IMR-90 (cell line): ENCODE measurements around the gene PON1. TPM values are rescaled to one million over a fixed set of nuclear protein-coding genes. Genes with fewer than 3 reads are reported as not detected.

ENCODE experiments used
- ATAC-seq: fragments of 200-7000 bp; cut with Tn5 transposase; 2 replicates; pipeline ENCODE4 v1.9.1; 2020; ENCODE audit warnings: low read depth, mild to moderate bottlenecking, moderate library complexity
- BruUV-seq: library from RNA; stranded (reverse); fragments of 400-500 nt; replicated peaks from 2 replicates; lab custom pipeline; 2021; lab: Mats Ljungman, UMichigan
- CTCF ChIA-PET: fragments of 300-600 bp; formaldehyde crosslinking; extraction: SDS; loops from one replicate; lab custom pipeline; 2021; ENCODE audit warnings: antibody characterized with exemption; lab: Yijun Ruan, JAX
- POLR2A ChIA-PET: fragments of 300-600 bp; sonication (Branson Sonifier 250); formaldehyde crosslinking; loops from one replicate; lab custom pipeline; 2022; ENCODE audit warnings: antibody characterized with exemption; ENCODE audit not compliant: unreplicated experiment; lab: Charles Lee
- DNase-seq: peaks from one replicate; pipeline ENCODE4 v3.0.0; 2013
- H2AFZ ChIP-seq: replicated peaks from 2 replicates; pipeline ENCODE3; 2013; ENCODE audit warnings: low read length, mild to moderate bottlenecking; ENCODE audit not compliant: poor library complexity
- H2AK5ac ChIP-seq: 2 replicates; pipeline ENCODE4 v1.6.1; 2013; ENCODE audit warnings: low read depth, low read length, inconsistent platforms
- H2AK9ac ChIP-seq: replicated peaks from 2 replicates; pipeline ENCODE3; 2013; ENCODE audit warnings: mild to moderate bottlenecking, low read depth, low read length, moderate library complexity; ENCODE audit not compliant: poor library complexity
- H2BK120ac ChIP-seq: 2 replicates; pipeline ENCODE4 v1.6.1; 2013; ENCODE audit warnings: low read depth, low read length, inconsistent platforms
- H2BK15ac ChIP-seq: 3 replicates; pipeline ENCODE4 v1.6.1; 2013; ENCODE audit warnings: low read depth, low read length, inconsistent platforms
- H2BK20ac ChIP-seq: 2 replicates; pipeline ENCODE4 v1.6.1; 2013; ENCODE audit warnings: low read depth, mild to moderate bottlenecking, inconsistent platforms, low read length, moderate library complexity
- H2BK5ac ChIP-seq: 2 replicates; pipeline ENCODE4 v1.6.1; 2013; ENCODE audit warnings: mild to moderate bottlenecking, low read depth, low read length, inconsistent platforms; ENCODE audit not compliant: poor library complexity, severe bottlenecking
- H3K14ac ChIP-seq: replicated peaks from 2 replicates; pipeline ENCODE4 v1.6.1; 2013; ENCODE audit warnings: low read depth, low read length, inconsistent platforms
- H3K18ac ChIP-seq: 2 replicates; pipeline ENCODE4 v1.6.1; 2013; ENCODE audit warnings: low read depth, low read length, control low read depth
- H3K23ac ChIP-seq: 2 replicates; pipeline ENCODE4 v1.6.1; 2013; ENCODE audit warnings: low read depth, low read length, inconsistent platforms
- H3K27ac ChIP-seq: 2 replicates; pipeline ENCODE4 v1.5.1; 2013; ENCODE audit warnings: mild to moderate bottlenecking, control low read depth, low read length; ENCODE audit not compliant: insufficient read depth
- H3K27me3 ChIP-seq: 2 replicates; pipeline ENCODE4 v1.6.1; 2013; ENCODE audit warnings: low read length; ENCODE audit not compliant: control insufficient read depth, insufficient read depth
- H3K36me3 ChIP-seq: 2 replicates; pipeline ENCODE4 v1.6.1; 2013; ENCODE audit warnings: low read length, mixed read lengths; ENCODE audit not compliant: control insufficient read depth, insufficient read depth
- H3K4ac ChIP-seq: 2 replicates; pipeline ENCODE4 v1.6.1; 2013; ENCODE audit warnings: low read depth, low read length, inconsistent platforms
- H3K4me1 ChIP-seq: 2 replicates; pipeline ENCODE4 v1.6.1; 2013; ENCODE audit warnings: low read length, mixed read lengths; ENCODE audit not compliant: control insufficient read depth, insufficient read depth
- H3K4me2 ChIP-seq: 2 replicates; pipeline ENCODE4 v1.6.1; 2013; ENCODE audit warnings: low read depth, mild to moderate bottlenecking, control low read depth, low read length, moderate library complexity
- H3K4me3 ChIP-seq: 2 replicates; pipeline ENCODE4 v1.5.1; 2013; ENCODE audit warnings: low read depth, mild to moderate bottlenecking, control low read depth, low read length, moderate library complexity; ENCODE audit not compliant: insufficient read depth
- H3K56ac ChIP-seq: 2 replicates; pipeline ENCODE4 v1.6.1; 2013; ENCODE audit warnings: low read length, inconsistent platforms; ENCODE audit not compliant: insufficient read depth; ENCODE audit errors: extremely low read depth
- H3K79me1 ChIP-seq, 2 experiments: 2 replicates each; pipeline ENCODE4 v1.6.1; 2013; ENCODE audit warnings: low read length in 2 of 2, inconsistent platforms in 1 of 2, low read depth in 1 of 2
- H3K9ac ChIP-seq: 2 replicates; pipeline ENCODE4 v1.6.1; 2013; ENCODE audit warnings: low read depth, low read length, control low read depth
- H3K9me1 ChIP-seq: 2 replicates; pipeline ENCODE4 v1.6.1; 2013; ENCODE audit warnings: low read length, inconsistent platforms; ENCODE audit not compliant: insufficient read depth
- H3K9me3 ChIP-seq: 2 replicates; pipeline ENCODE4 v1.6.1; 2013; ENCODE audit warnings: low read length; ENCODE audit not compliant: control insufficient read depth, insufficient read depth
- H4K20me1 ChIP-seq: 2 replicates; pipeline ENCODE4 v1.6.1; 2013; ENCODE audit warnings: low read length, inconsistent platforms; ENCODE audit not compliant: insufficient read depth
- H4K5ac ChIP-seq: 2 replicates; pipeline ENCODE4 v1.6.1; 2013; ENCODE audit warnings: mild to moderate bottlenecking, low read depth, low read length, control low read depth
- H4K8ac ChIP-seq, 2 experiments: 2 replicates each; pipeline ENCODE4 v1.6.1; 2013; ENCODE audit warnings: low read depth in 2 of 2, low read length in 2 of 2, control low read depth in 1 of 2, inconsistent platforms in 1 of 2
- H4K91ac ChIP-seq: 2 replicates; pipeline ENCODE4 v1.6.1; 2013; ENCODE audit warnings: low read depth, low read length, inconsistent platforms; ENCODE audit not compliant: insufficient read depth
- BHLHE40 ChIP-seq: fragments of 150-350 bp; IDR thresholded peaks from 2 replicates; pipeline ENCODE4 v1.6.1; 2016; ENCODE audit warnings: mild to moderate bottlenecking, low read depth, low read length
- CEBPB ChIP-seq: IDR thresholded peaks from 2 replicates; pipeline ENCODE4 v1.6.1; 2012; ENCODE audit warnings: low read depth, low read length, improper control_type of control experiment
- CHD1 ChIP-seq: IDR thresholded peaks from 2 replicates; pipeline ENCODE4 v1.6.1; 2012; ENCODE audit warnings: low read depth, low read length, improper control_type of control experiment
- CTCF ChIP-seq: conservative IDR thresholded peaks from 2 replicates; pipeline ENCODE4 v1.5.1; 2012; ENCODE audit warnings: mild to moderate bottlenecking, low read depth, low read length, improper control_type of control experiment
- ELK1 ChIP-seq: fragments of 150-350 bp; IDR thresholded peaks from 2 replicates; pipeline ENCODE4 v1.6.1; 2016; ENCODE audit warnings: low read depth, mild to moderate bottlenecking, low read length, moderate library complexity, borderline replicate concordance
- FOS ChIP-seq: fragments of 150-350 bp; IDR thresholded peaks from 2 replicates; pipeline ENCODE4 v1.6.1; 2016; ENCODE audit warnings: low read depth, low read length
- MAFK ChIP-seq: IDR thresholded peaks from 2 replicates; pipeline ENCODE4 v1.6.1; 2012; ENCODE audit warnings: low read depth, low read length, improper control_type of control experiment
- MAZ ChIP-seq: IDR thresholded peaks from 2 replicates; pipeline ENCODE4 v1.6.1; 2012; ENCODE audit warnings: low read depth, mild to moderate bottlenecking, low read length, improper control_type of control experiment, moderate library complexity, borderline replicate concordance
- MXI1 ChIP-seq: IDR thresholded peaks from 2 replicates; pipeline ENCODE4 v1.6.1; 2012; ENCODE audit warnings: low read depth, mild to moderate bottlenecking, low read length, moderate library complexity, borderline replicate concordance
- NFE2L2 ChIP-seq: fragments of 150-350 bp; IDR thresholded peaks from 2 replicates; pipeline ENCODE4 v1.6.1; 2016; ENCODE audit warnings: low read depth, mild to moderate bottlenecking, low read length
- POLR2A ChIP-seq: IDR thresholded peaks from 2 replicates; pipeline ENCODE4 v1.6.1; 2012; ENCODE audit warnings: mild to moderate bottlenecking, low read depth, low read length
- RAD21 ChIP-seq: IDR thresholded peaks from 2 replicates; pipeline ENCODE4 v1.6.1; 2012; ENCODE audit warnings: low read length, improper control_type of control experiment
- RCOR1 ChIP-seq: IDR thresholded peaks from 2 replicates; pipeline ENCODE4 v1.6.1; 2012; ENCODE audit warnings: mild to moderate bottlenecking, low read length, improper control_type of control experiment; ENCODE audit not compliant: insufficient replicate concordance
- RFX5 ChIP-seq: IDR thresholded peaks from 2 replicates; pipeline ENCODE4 v1.8.0; 2012; ENCODE audit warnings: low read depth, mild to moderate bottlenecking, low read length, moderate library complexity
- SMC3 ChIP-seq: fragments of 150-350 bp; IDR thresholded peaks from 2 replicates; pipeline ENCODE4 v1.6.1; 2016; ENCODE audit warnings: low read depth, mild to moderate bottlenecking, antibody characterized with exemption, low read length, moderate library complexity
- USF2 ChIP-seq: fragments of 150-350 bp; IDR thresholded peaks from 2 replicates; pipeline ENCODE4 v1.6.1; 2017; ENCODE audit warnings: mild to moderate bottlenecking, antibody characterized with exemption, low read length, low read depth
- WGBS, 2 experiments: methylation state at CpG; one replicate each; pipeline versions ENCODE4 v1.1.5 to v1.1.7; 2013; ENCODE audit warnings: missing lambda C conversion rate in 2 of 2; ENCODE audit not compliant: insufficient read length in 1 of 2; ENCODE audit errors: extremely low coverage in 2 of 2; 5-methylcytosine and 5-hydroxymethylcytosine counted together
- dilution Hi-C: fragments of 300-500 bp; cut with HindIII; formaldehyde crosslinking; loops from one replicate; pipeline ENCODE4 v1.14.3; 2018; ENCODE audit warnings: low sequenced_read_pairs; ENCODE audit not compliant: unreplicated experiment
- in situ Hi-C: fragments of 300-500 bp; cut with MboI; formaldehyde crosslinking; loops from 3 replicates; pipeline ENCODE4 v1.14.3; 2019; ENCODE audit warnings: low sequenced_read_pairs, inconsistent platforms, mixed read lengths
- intact Hi-C: fragments of 100-400 bp; cut with micrococcal nuclease; formaldehyde crosslinking; loops from 2 replicates; pipeline ENCODE4 v1.10.0; 2022
- polyA plus RNA-seq, 3 experiments: library from polyadenylated mRNA; depleted of rRNA; stranded (reverse); fragments of >200 nt; gene quantifications; 2 replicates each; pipeline ENCODE4 v1.2.3, GENCODE V29; 2012; ENCODE audit warnings: low replicate concordance in 1 of 3
- total RNA-seq: library from RNA; depleted of rRNA; stranded (reverse); fragments of >200 nt; gene quantifications from 2 replicates; pipeline ENCODE4 v1.2.3, GENCODE V29; 2012

The PON1 gene
- total and polyA plus RNA-seq, 2 of the 4 experiments (the other 2 are of a cell fraction) = not detected

GRCh38 chr7:95263785-95264362 is 60.5 kb downstream of the PON1 start:
- Histone ChIP-seq H3K14ac (no peak overlapping the region), H4K5ac (no peak overlapping the region), H4K91ac (no peak overlapping the region), H2AK9ac (no peak overlapping the region), H2AFZ (no peak overlapping the region), H3K27ac (no peak overlapping the region), H3K27me3 (no peaks in the 10 kb centered on the region), H3K9me1 (no peaks in the 10 kb centered on the region), H3K4me3 (no peak overlapping the region), H3K18ac (no peak overlapping the region), H3K36me3 (no peaks in the 10 kb centered on the region), H2BK20ac (no peak overlapping the region), H3K4ac (no peak overlapping the region), H3K79me1 (no peaks in the 10 kb centered on the region), H4K8ac (no peak overlapping the region), H3K9me3 (no peaks in the 10 kb centered on the region), H2AK5ac (no peak overlapping the region), H3K56ac (no peak overlapping the region), H3K4me1 (no peaks in the 10 kb centered on the region), H2BK120ac (no peak overlapping the region), H2BK5ac (no peak overlapping the region), H3K4me2 (no peak overlapping the region), H2BK15ac (no peak overlapping the region), H3K9ac (no peak overlapping the region), H4K20me1 (no peaks in the 10 kb centered on the region), H3K23ac (no peak overlapping the region)
- no peak for DNase-seq
- TF ChIP-seq POLR2A = no peak
- no peak for TF ChIP-seq BHLHE40
- no peak for TF ChIP-seq RFX5
- TF ChIP-seq MAFK = no peak
- no peak for TF ChIP-seq USF2
- no peak for TF ChIP-seq SMC3
- TF ChIP-seq NFE2L2 = no peak
- TF ChIP-seq CEBPB = no peak
- no peak for TF ChIP-seq ELK1
- TF ChIP-seq MAZ = no peak
- TF ChIP-seq CHD1 = no peak
- TF ChIP-seq RCOR1 = no peak
- TF ChIP-seq CTCF = no peak
- no peak for TF ChIP-seq MXI1
- no peak for TF ChIP-seq RAD21
- no peak for TF ChIP-seq FOS
- in situ Hi-C loops (no loop called here), dilution Hi-C loops (no loop called here), intact Hi-C loops (no loop called here)
- WGBS, 2 experiments = no CpG with 5 or more reads among the region's 4 CpGs
- no TSS peak for BruUV-seq
- POLR2A ChIA-PET = no interaction called here
- CTCF ChIA-PET = no interaction called here
- ATAC-seq = no peak
